ENCODE data around the gene DMAC2L. TPM values are rescaled to one million over a fixed set of nuclear protein-coding genes. Genes with fewer than 3 reads are reported as not detected.

Gene DMAC2L
- total RNA-seq, 1 experiment from 2014 or later: 12.1 TPM

Small RNA genes within 50 kb of the gene (small RNA-seq; reads per million reads assigned to genes)
- gene MIR4504: 0.02 to 0.18 reads per million in 2 experiments

Other genes with a start within 250 kb of the DMAC2L start
- gene VCPKMT, start 195.8 kb upstream of the DMAC2L start, total RNA-seq (2014; rRNA removed; shearing (Covaris generic)): 11.7 and 11.9 TPM in 2 replicates
- gene SOS2, start 80.7 kb upstream of the DMAC2L start, total RNA-seq (2014; rRNA removed; shearing (Covaris generic)): 24.2 and 26.7 TPM in 2 replicates
- 10.6 and 12.3 TPM in 2 replicates for gene L2HGDH, start 95 bp upstream of the DMAC2L start, total RNA-seq (2014; rRNA removed; shearing (Covaris generic))
- gene CDKL1, start 84.6 kb downstream of the DMAC2L start, total RNA-seq (2014; rRNA removed; shearing (Covaris generic)): 65.5 and 157 TPM in 2 replicates
- gene MAP4K5, start 220.2 kb downstream of the DMAC2L start, total RNA-seq (2014; rRNA removed; shearing (Covaris generic)): 37.1 and 42.5 TPM in 2 replicates
- gene ATL1, start 247.8 kb downstream of the DMAC2L start, total RNA-seq (2014; rRNA removed; shearing (Covaris generic)): 2.4 and 2.7 TPM in 2 replicates

Measured in NCI-H460 (cell line).